Activated CD4-positive, CD25-positive, alpha-beta regulatory T cell treated with anti-CD3 and anti-CD28 coated beads, Interleukin-2, amount 50 U/mL, for 16 hours (primary cell): ENCODE results near the gene FAM210B.
"Not testable (repeated sequence)": the region's sequence is repeated elsewhere in the genome, so short reads cannot be mapped to it uniquely, and the experiment has no call there.

ENCODE experiments used
- DNase-seq: peaks from one replicate; pipeline ENCODE4 v3.0.0-alpha.2; 2020; ENCODE audit warnings: low read depth, low spot score

Gene FAM210B, protein sequence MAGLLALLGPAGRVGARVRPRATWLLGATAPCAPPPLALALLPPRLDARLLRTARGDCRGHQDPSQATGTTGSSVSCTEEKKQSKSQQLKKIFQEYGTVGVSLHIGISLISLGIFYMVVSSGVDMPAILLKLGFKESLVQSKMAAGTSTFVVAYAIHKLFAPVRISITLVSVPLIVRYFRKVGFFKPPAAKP

DNA sequence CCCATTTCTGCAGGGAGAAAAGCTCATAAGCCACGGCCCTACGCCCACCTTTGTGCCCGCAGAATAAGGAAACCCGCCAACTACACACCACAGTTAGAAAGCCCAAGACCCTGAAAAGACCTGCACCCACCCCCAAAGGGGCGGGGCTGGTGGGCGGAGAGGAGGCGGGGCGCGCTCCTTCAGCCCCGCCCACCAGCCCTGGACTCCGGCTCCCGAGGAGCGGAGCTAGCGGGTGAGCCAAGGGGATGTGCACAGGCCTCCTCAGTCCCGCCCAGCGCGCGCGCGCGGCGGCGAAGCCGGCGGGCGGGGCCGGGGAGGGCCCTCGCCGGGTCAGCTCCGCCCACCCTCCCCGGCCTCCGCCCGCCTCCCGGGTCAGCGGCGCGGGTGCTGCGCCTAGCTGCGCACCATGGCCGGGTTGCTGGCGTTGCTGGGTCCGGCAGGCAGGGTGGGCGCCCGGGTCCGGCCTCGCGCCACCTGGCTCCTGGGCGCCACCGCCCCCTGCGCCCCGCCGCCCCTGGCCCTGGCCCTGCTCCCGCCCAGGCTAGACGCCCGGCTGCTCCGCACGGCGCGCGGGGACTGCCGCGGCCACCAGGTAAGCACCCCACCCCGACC, at the start of gene FAM210B:
Gene FAM210B (plus strand): TSS at position 375 of the 612 bp plus-strand sequence. CDS start 32 bp downstream, at position 407.
- peak; percentile 61 for DNase-seq

- no peak for DNase-seq
Measured at GRCh38 chr20:56316051-56316450, 42.7 kb upstream of the FAM210B start.

- DNase-seq, result no peak
Measured at GRCh38 chr20:56316483-56316882, 42.3 kb upstream of the FAM210B start.

GRCh38 chr20:56322681-56323080, 36.1 kb upstream of the FAM210B start:
- no peak for DNase-seq

GRCh38 chr20:56323206-56323605, 35.6 kb upstream of the FAM210B start:
- DNase-seq, result no peak

- DNase-seq, result no peak
Measured at GRCh38 chr20:56323656-56324055, 35.1 kb upstream of the FAM210B start.

DNA sequence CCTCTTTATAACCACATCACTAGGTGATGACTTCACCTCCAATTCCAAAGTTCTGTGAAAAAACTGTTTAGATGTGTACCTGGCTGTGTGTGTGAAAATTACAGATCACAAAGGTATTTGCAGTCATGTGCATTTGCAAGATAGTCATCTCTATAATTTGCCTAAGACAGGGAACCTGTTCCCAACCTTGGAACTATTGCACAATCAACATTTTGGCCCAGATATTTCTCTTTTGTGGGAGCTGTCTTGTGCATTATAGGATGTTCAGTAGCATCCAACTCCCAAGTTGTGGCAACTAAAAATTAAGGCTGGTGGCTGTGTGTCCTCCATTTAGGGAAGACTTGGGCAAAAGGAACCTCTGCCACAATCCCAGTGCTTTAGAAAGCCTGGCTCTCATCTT, 34.0 kb upstream of the FAM210B start:
- DNase-seq, result no peak

GRCh38 chr20:56328861-56329260, 29.9 kb upstream of the FAM210B start:
- DNase-seq, result no peak

- not testable (repeated sequence) for DNase-seq
Measured at GRCh38 chr20:56336709-56337108, 22.1 kb upstream of the FAM210B start.

DNA sequence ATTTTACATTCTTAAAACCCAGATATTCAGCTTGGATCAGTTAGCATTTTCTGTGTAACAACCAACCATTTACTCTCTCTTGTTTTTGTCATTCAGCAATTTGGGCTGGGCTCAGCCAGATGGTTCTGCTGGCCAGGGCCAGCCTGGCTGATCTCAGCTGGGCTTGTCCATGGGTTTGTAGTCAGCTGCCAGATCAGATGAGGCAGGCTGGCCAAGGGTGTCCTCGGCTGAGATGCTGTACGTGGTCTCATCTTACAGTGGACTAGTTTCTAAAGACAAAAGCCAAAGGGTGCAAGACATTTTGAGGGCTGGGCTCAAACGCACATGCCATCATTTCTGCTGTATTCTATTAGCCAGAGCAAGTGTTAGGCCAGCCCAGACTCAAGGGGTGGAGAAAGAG, 16.0 kb upstream of the FAM210B start:
- DNase-seq, result no peak

- DNase-seq, result no peak
Measured at GRCh38 chr20:56343861-56344381, 14.9 kb upstream of the FAM210B start.

DNA sequence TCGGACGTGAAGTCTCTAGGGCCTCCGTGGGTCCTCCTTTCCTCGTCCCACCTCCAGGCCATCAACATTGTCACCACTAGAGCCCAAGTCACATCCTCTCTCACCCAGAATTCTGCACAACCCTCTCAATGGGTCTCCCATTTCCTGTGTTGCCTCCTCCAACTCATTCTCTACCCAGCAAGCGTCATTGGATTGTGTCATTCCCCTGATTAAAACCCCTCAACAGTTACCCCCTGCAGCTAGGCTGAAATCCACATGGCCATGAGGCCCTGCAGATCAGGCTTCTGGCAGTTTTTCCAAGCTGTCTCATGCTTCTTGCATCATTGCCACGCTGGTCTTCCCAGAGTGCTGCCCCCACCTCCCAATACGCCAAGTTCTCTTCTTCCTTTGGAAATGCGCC, 12.9 kb upstream of the FAM210B start:
- DNase-seq, result no peak

GRCh38 chr20:56347628-56348304, 11.0 kb upstream of the FAM210B start:
- no peak for DNase-seq

- no peak for DNase-seq
Measured at GRCh38 chr20:56348305-56348693, 10.5 kb upstream of the FAM210B start.

GRCh38 chr20:56348746-56349145, 10.0 kb upstream of the FAM210B start:
- DNase-seq, result no peak

DNA sequence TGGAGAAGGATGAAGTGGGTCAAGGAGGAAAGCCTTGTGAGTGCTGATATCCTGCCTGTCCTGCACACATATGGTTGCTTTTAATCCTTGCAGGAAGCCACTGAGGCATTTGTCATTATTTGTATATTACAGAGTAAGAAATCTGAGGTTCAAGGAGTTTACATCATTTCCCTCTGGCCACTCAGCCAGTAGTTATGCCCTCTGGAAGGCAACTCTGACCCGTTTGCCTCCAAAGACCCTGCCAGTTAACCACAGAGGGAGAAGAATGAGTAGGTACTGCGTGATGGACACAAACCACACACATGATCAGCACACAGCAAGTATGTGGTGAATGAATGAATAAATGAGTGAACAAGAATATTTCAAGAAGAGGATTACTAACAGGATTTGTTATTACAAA, 7.9 kb upstream of the FAM210B start:
- no peak for DNase-seq

GRCh38 chr20:56352345-56353055, 6.3 kb upstream of the FAM210B start:
- DNase-seq, result no peak

DNA sequence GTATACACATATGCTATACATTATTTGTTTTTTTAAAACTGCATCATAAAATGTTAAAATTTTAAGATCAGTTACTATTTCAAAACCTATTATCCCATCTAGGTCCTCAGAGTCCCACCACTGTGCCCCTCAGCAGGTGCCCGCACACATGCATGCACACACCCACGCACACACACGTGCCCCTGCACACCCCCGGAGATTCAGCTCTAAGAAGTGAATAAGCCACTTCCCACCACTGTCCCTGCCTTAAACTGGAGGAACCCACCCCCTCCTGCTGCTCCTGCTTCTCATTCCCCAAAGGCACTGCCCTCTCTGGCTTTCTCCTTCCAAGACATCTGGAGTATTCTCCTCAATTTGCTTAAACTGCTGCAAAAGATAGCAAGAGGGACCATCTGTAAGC, 5.4 kb upstream of the FAM210B start:
- no peak for DNase-seq

- DNase-seq, result no peak
Measured at GRCh38 chr20:56358070-56358469, 704 bp upstream of the FAM210B start.

DNA sequence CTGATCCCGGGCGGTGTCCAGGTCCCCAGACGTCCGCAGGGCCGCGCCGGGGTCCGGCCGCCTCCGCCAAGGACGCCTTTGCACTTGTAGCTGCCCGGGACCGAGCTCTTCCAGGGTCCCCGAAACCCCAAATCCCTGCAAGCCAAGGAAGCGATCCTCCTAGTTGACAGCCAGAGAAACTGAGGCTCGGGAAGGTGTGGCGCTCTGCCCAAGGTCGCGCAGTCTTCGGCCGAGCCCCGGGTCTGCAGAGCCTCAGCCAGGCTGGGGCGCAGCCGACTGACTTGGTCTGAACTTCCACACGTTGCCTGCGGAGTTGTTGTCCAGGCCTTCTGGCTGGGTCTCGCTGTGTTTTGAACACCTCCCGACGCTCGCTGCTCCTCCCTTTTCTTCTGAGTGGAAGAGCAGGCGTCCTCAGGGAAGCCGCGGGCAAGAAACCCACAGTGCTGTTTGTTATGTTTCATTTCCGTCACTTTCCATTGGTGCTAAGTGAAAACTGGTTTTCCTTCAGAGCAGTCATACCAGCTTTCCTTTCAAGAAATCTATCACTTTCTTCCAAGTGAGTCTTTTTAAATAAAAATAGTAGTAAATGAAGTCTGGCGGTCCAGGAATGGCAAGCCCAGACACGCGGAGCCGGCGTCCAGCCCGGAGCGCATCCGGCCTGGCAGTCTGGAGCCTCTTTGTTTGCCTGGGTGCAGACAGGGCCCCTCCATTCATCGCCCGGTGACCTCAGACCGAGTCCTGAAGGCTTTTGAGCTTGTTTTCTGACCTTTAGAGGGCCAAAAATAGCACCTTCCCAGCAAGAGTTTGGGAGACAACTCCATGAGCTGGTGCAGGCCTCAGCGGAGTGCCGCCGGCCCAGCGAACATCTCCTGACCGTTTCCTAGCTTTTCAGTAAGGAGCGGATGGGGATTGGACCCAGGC, 698 bp downstream of the FAM210B start:
- DNase-seq, result no peak
